Measurements from ENCODE around the gene PRRC2B.

- TF ChIP-seq CTCF (IDR thresholded peaks at IDR 0.05) (no peak), EP300 (IDR thresholded peaks at IDR 0.05) (no peak), POLR2A (IDR thresholded peaks at IDR 0.05) (no peak), POLR2AphosphoS5 (IDR thresholded peaks at IDR 0.05) (peak; percentile 36 to 75 (median 62))
Measured at GRCh38 chr9:131530920-131531832, 137.3 kb downstream of the PRRC2B start, which contains the start of gene UCK1.

All from stomach (tissue), 4 donors.